Thoracic aorta (tissue), 2 donors: ENCODE data around the gene MAPKAPK2. TPM values are rescaled to one million over a fixed set of nuclear protein-coding genes. Genes with fewer than 3 reads are reported as not detected.

Source experiments
- ATAC-seq: fragments of 150-250 bp; one replicate; pipeline ENCODE4 v1.8.0; 2017; ENCODE audit warnings: low read depth; ENCODE audit not compliant: insufficient number of reproducible peaks, low FRiP score
- DNase-seq: peaks from one replicate; pipeline ENCODE4 v3.0.0-alpha.2; 2020; ENCODE audit warnings: low spot score
- H3K27ac ChIP-seq, 2 donors: fragments of 200-600 bp; sonication (generic); 1 replicate in 1 of 2; 2 replicates in 1 of 2; pipeline ENCODE4 v1.5.1; 2016; ENCODE audit warnings: mild to moderate bottlenecking in 2 of 2, moderate library complexity in 2 of 2
- H3K27me3 ChIP-seq: fragments of 200-600 bp; sonication (generic); replicated peaks from 2 replicates; pipeline ENCODE4 v1.6.0; 2016; ENCODE audit warnings: mild to moderate bottlenecking; ENCODE audit not compliant: insufficient read depth
- H3K36me3 ChIP-seq: fragments of 200-600 bp; sonication (generic); one replicate; pipeline ENCODE4 v1.5.1; 2016
- H3K4me1 ChIP-seq, 2 donors: fragments of 200-600 bp; sonication (generic); 1 replicate in 1 of 2; 2 replicates in 1 of 2; pipeline versions ENCODE4 v1.5.1 to v1.6.0; 2016; ENCODE audit warnings: low read depth in 2 of 2, mild to moderate bottlenecking in 1 of 2; ENCODE audit not compliant: control insufficient read depth in 1 of 2
- H3K4me3 ChIP-seq: fragments of 200-600 bp; sonication (generic); 2 replicates; pipeline ENCODE4 v1.5.1; 2016; ENCODE audit warnings: mild to moderate bottlenecking
- H3K9me3 ChIP-seq: fragments of 200-600 bp; sonication (generic); 2 replicates; pipeline ENCODE4 v1.5.1; 2016
- CTCF ChIP-seq: fragments of 200-600 bp; sonication (generic); IDR thresholded peaks from one replicate; pipeline ENCODE4 v1.5.1; 2019; ENCODE audit warnings: antibody characterized with exemption
- total RNA-seq, 2 donors: library from RNA; depleted of rRNA; stranded (reverse); fragments of >200 nt; gene quantifications; one replicate each; pipeline versions ENCODE4 v1.1.0 to v1.2.3, GENCODE V29; 2016

Gene MAPKAPK2
- total RNA-seq, 2 donors from 2014 or later, result 80.7 to 89.2 TPM

- DNase-seq (no peak), ATAC-seq (no peak)
- no peak for TF ChIP-seq CTCF
- no peaks in the 10 kb centered on the region for H3K9me3 ChIP-seq
- H3K4me3 ChIP-seq, result no peak overlapping the region
- no peaks in the 10 kb centered on the region for H3K4me1 ChIP-seq
- no peaks in the 10 kb centered on the region for H3K36me3 ChIP-seq
- no peak overlapping the region for H3K27ac ChIP-seq
- H3K27me3 ChIP-seq, result no peaks in the 10 kb centered on the region
These were observed 97.7 kb downstream of the MAPKAPK2 start for GRCh38 chr1:206782448-206782847.

GRCh38 chr1:206783506-206783905, 98.8 kb downstream of the MAPKAPK2 start:
- H3K36me3 ChIP-seq, result no peaks in the 10 kb centered on the region
- no peak for ATAC-seq
- no peak for DNase-seq
- TF ChIP-seq CTCF, result no peak
- no peaks in the 10 kb centered on the region for H3K9me3 ChIP-seq
- H3K27me3 ChIP-seq, result no peaks in the 10 kb centered on the region
- H3K4me1 ChIP-seq, result no peaks in the 10 kb centered on the region
- H3K27ac ChIP-seq, result no peak overlapping the region
- no peak overlapping the region for H3K4me3 ChIP-seq

Other genes with a start within 250 kb of the MAPKAPK2 start
- gene IKBKE, start 214.4 kb upstream of the MAPKAPK2 start, total RNA-seq, result 10 to 100 TPM in 1 of 2 donors, 1 to 10 TPM in 1; 5.8 to 16.1 TPM
- gene RASSF5, start 177.4 kb upstream of the MAPKAPK2 start, total RNA-seq, result 10 to 100 TPM; 21.7 to 22.8 TPM
- gene EIF2D, start 72.4 kb upstream of the MAPKAPK2 start, total RNA-seq, result 10 to 100 TPM; 40.5 to 41.1 TPM
- 10 to 100 TPM in 1 of 2 donors, 1 to 10 TPM in 1; 6.8 to 11.9 TPM for gene DYRK3, start 49.4 kb upstream of the MAPKAPK2 start, total RNA-seq
- not detected for gene IL19, start 85.9 kb downstream of the MAPKAPK2 start, total RNA-seq
- gene IL10, start 87.6 kb downstream of the MAPKAPK2 start, total RNA-seq, result 10 to 100 TPM; 19.8 to 40.9 TPM
- gene IL20, start 180.7 kb downstream of the MAPKAPK2 start, total RNA-seq, result not detected
- not detected for gene IL24, start 212.5 kb downstream of the MAPKAPK2 start, total RNA-seq
- 1 to 10 TPM in 1 of 2 donors, not detected in 1; 5.4 TPM for gene FCMR, start 237.0 kb downstream of the MAPKAPK2 start, total RNA-seq